ENCODE results near the gene OPN4. TPM values are rescaled to one million over a fixed set of nuclear protein-coding genes. Genes with fewer than 3 reads are reported as not detected.

Gene OPN4
- total and polyA plus RNA-seq, 2 of the 8 experiments (the other 6 are each of a cell fraction or from before 2014, with no cell fraction given), result not detected

DNA sequence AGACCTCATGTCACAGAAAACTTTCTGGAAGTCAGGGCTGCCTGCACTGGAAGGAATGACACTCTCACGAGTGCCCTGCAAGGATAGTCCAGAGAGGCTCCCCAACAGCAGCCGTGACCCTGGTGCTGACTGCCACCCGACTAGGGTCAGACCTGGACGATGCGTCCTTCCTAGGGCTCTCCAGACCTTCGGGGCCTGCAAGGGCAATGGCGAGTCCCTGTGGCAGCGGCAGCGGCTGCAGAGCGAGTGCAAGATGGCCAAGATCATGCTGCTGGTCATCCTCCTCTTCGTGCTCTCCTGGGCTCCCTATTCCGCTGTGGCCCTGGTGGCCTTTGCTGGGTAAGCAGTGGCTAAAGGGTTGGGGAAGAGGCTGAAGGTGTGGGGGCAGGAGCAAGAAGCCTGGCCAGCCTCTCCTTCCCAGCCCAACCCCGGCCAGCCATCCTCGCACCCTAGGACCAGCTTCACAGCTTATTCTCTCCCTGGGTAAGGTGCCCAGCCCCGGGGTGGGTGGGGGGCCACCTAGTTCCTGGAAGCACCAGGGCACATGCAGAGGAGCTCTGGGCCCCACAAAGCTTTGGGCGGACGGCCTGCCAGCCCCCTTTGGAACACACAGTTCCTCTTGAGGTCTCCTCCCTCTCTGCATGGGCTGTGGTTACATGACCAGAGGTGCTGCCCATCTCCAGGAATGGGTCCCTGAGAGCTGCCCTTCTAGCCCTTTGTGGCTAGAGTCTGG, 5.5 kb downstream of the OPN4 start:
- Histone ChIP-seq H3K23ac (ENCODE audit: insufficient read length) (no peak overlapping the region), H4K91ac (replicated peaks; ENCODE audit: insufficient read length, low read length) (no peak overlapping the region), H3K56ac (replicated peaks; ENCODE audit: insufficient read length, low read depth, low read length) (no peak overlapping the region), H3K9me3 (ENCODE audit: insufficient read depth in 2 of 2, low read depth in 1 of 2, low read length in 1 of 2) (no peaks in the 10 kb centered on the region), H2BK5ac (ENCODE audit: low read depth, low read length) (no peak overlapping the region), H4K8ac (ENCODE audit: extremely low read depth, insufficient read depth, low read length) (no peak overlapping the region), H2AFZ (ENCODE audit: low read length) (no peak overlapping the region), H3K36me3 (ENCODE audit: control insufficient read depth in 2 of 4, insufficient read depth in 4 of 4, low read length in 3 of 4) (no peaks in the 10 kb centered on the region), H3K23me2 (ENCODE audit: low read depth, low read length) (no peaks in the 10 kb centered on the region), H3K4me1 (replicated peaks in 1 of 4; ENCODE audit: control insufficient read depth in 3 of 4, insufficient read depth in 4 of 4, low read length in 3 of 4) (peaks cover 0 to 2% (median 0%) of the 10 kb centered on the region in 4 experiments; a peak in 2 of 7 replicates), H3K27me3 (replicated peaks in 1 of 4; ENCODE audit: control insufficient read depth in 3 of 4, extremely low read depth in 1 of 4, insufficient read depth in 3 of 4, low read length in 3 of 4) (no peaks in the 10 kb centered on the region), H4K5ac (ENCODE audit: insufficient read length, low read depth, low read length) (no peak overlapping the region), H3K4me2 (ENCODE audit: insufficient read depth in 1 of 2, low read depth in 2 of 2, low read length in 2 of 2) (no peak overlapping the region), H3K4ac (replicated peaks; ENCODE audit: insufficient read length, low read depth, low read length) (no peak overlapping the region), H3K14ac (ENCODE audit: insufficient read length) (no peak overlapping the region), H2AK5ac (ENCODE audit: low read depth, low read length) (no peak overlapping the region), H3K18ac (ENCODE audit: extremely low read depth, low read length) (no peak overlapping the region), H2BK120ac (replicated peaks; ENCODE audit: low read depth, low read length) (no peak overlapping the region), H3K9ac (replicated peaks in 1 of 4; ENCODE audit: extremely low read depth in 1 of 4, low read depth in 3 of 4, low read length in 3 of 4) (no peak overlapping the region), H4K20me1 (replicated peaks in 1 of 2; ENCODE audit: control insufficient read depth in 1 of 2, insufficient read depth in 2 of 2, low read length in 2 of 2) (no peaks in the 10 kb centered on the region), H2BK12ac (ENCODE audit: low read depth, low read length) (no peak overlapping the region), H3K79me2 (ENCODE audit: control insufficient read depth in 1 of 2, insufficient read depth in 2 of 2, low read length in 2 of 2) (no peaks in the 10 kb centered on the region), H3K79me1 (ENCODE audit: low read depth, low read length) (no peaks in the 10 kb centered on the region), H3K4me3 (ENCODE audit: extremely low read depth in 1 of 4, insufficient read depth in 2 of 4, low read depth in 3 of 4, low read length in 4 of 4) (no peak overlapping the region), H2BK15ac (ENCODE audit: low read length) (no peak overlapping the region), H3K27ac (ENCODE audit: low read depth, low read length) (no peak overlapping the region), H2BK20ac (ENCODE audit: low read length) (no peak overlapping the region)
- 87% methylated on average over 16 of the region's 17 CpGs; no CpG with 5 or more reads in 1 of the 2 experiments for whole genome bisulfite sequencing, 2 experiments (ENCODE audit: extremely low coverage in 1 of 2, insufficient coverage in 1 of 2, insufficient read length in 1 of 2, insufficient replicate concordance in 2 of 2, low coverage in 1 of 2, low lambda C conversion rate in 2 of 2, missing lambda C conversion rate in 1 of 2)
- TF ChIP-seq SP4 (IDR thresholded peaks at IDR 0.05; ENCODE audit: low read length) (no peak), CBX5 (IDR thresholded peaks at IDR 0.05; ENCODE audit: low read depth, low read length) (no peak), TEAD4 (IDR thresholded peaks at IDR 0.05; ENCODE audit: low read depth, low read length) (no peak), GABPA (IDR thresholded peaks at IDR 0.05; ENCODE audit: borderline replicate concordance, insufficient read depth, low read length) (no peak), RBBP5 (IDR thresholded peaks at IDR 0.05; ENCODE audit: borderline replicate concordance, low read depth, low read length) (no peak), CTCF (IDR thresholded peaks at IDR 0.05; ENCODE audit: control extremely low read depth in 1 of 3, insufficient read depth in 1 of 3, low read depth in 1 of 3, low read length in 3 of 3) (no peak), POLR2AphosphoS5 (IDR thresholded peaks at IDR 0.05; ENCODE audit: low read depth, low read length) (no peak), RAD21 (IDR thresholded peaks at IDR 0.05 in 1 of 2, conservative IDR thresholded peaks at IDR 0.05 in 1 of 2; ENCODE audit: low read depth in 2 of 2, low read length in 2 of 2) (no peak)
- ChIA-PET POLR2A (ENCODE audit: partially characterized antibody) (no interaction called here), CTCF (ENCODE audit: partially characterized antibody) (interaction anchor here (0.6 to 13.4 kb wide), 8 partner anchors 8 to 306 kb away, joined by 3 to 105 read pairs (median 6); partner anchors contain the start of gene LDB3)
- DNase-seq (ENCODE audit: low read depth in 1 of 2, low spot score in 2 of 2) (no peak), FAIRE-seq (no peak)

Data from H1 (cell line).